HepG2 (cell line): ENCODE results near the gene YWHAQ. TPM values are rescaled to one million over a fixed set of nuclear protein-coding genes. Genes with fewer than 3 reads are reported as not detected.

ENCODE experiments used
- ARID5B ChIP-seq: IDR thresholded peaks from 2 replicates; pipeline ENCODE4 v1.4.0; 2020; ENCODE audit warnings: mild to moderate bottlenecking, missing genetic modification reagents
- CEBPB ChIP-seq: IDR thresholded peaks from 2 replicates; pipeline ENCODE4 v1.6.1; 2011; ENCODE audit warnings: low read depth, low read length, improper control_type of control experiment, borderline replicate concordance
- CREB3 ChIP-seq: sonication (generic); formaldehyde crosslinking; IDR thresholded peaks from 2 replicates; pipeline ENCODE4 v1.5.0; 2020; ENCODE audit warnings: missing genetic modification reagents
- DPF2 ChIP-seq: sonication (generic); formaldehyde crosslinking; IDR thresholded peaks from 2 replicates; pipeline ENCODE4 v1.4.0; 2020; ENCODE audit warnings: mild to moderate bottlenecking, low read depth, missing genetic modification reagents, borderline replicate concordance
- FOSL2 ChIP-seq: sonication (generic); formaldehyde crosslinking; IDR thresholded peaks from 2 replicates; pipeline ENCODE4 v1.4.0; 2020; ENCODE audit warnings: missing genetic modification reagents
- KIAA2018 ChIP-seq: sonication (generic); formaldehyde crosslinking; IDR thresholded peaks from 2 replicates; pipeline ENCODE4 v1.5.0; 2020; ENCODE audit warnings: mild to moderate bottlenecking, missing genetic modification reagents, borderline replicate concordance
- PAX8 ChIP-seq: sonication (generic); formaldehyde crosslinking; IDR thresholded peaks from 2 replicates; pipeline ENCODE4 v1.8.0; 2022; ENCODE audit warnings: mild to moderate bottlenecking, missing genetic modification reagents, borderline replicate concordance
- SP4 ChIP-seq: sonication (generic); formaldehyde crosslinking; IDR thresholded peaks from 2 replicates; pipeline ENCODE4 v1.8.1; 2023; ENCODE audit warnings: mild to moderate bottlenecking, missing genetic modification reagents
- TAF1 ChIP-seq: sonication (generic); formaldehyde crosslinking; IDR thresholded peaks from 2 replicates; pipeline ENCODE4 v1.4.0; 2020; ENCODE audit warnings: missing genetic modification reagents
- TRAFD1 ChIP-seq: sonication (generic); formaldehyde crosslinking; IDR thresholded peaks from 2 replicates; pipeline ENCODE4 v1.5.1; 2020; ENCODE audit warnings: missing genetic modification reagents, mild to moderate bottlenecking, borderline replicate concordance
- ZIK1 ChIP-seq: sonication (generic); formaldehyde crosslinking; IDR thresholded peaks from 2 replicates; pipeline ENCODE4 v1.5.0; 2020; ENCODE audit warnings: mild to moderate bottlenecking, low read depth, missing genetic modification reagents, borderline replicate concordance
- ZNF3 ChIP-seq: IDR thresholded peaks from 2 replicates; pipeline ENCODE4 v1.7.0; 2017; ENCODE audit warnings: inconsistent platforms
- ZSCAN22 ChIP-seq: sonication (generic); formaldehyde crosslinking; IDR thresholded peaks from 2 replicates; pipeline ENCODE4 v1.4.0; 2020; ENCODE audit warnings: mild to moderate bottlenecking, missing genetic modification reagents
- polyA plus RNA-seq, 8 experiments: library from polyadenylated mRNA; depleted of rRNA in 3 of 8; stranded (reverse) in 7 of 8; unstranded in 1 of 8; fragments of >200 nt; fragmentation: Illumina TruSeq in 4 of 8; extraction: Trizol in 4 of 8; gene quantifications; 2 replicates each; pipeline versions ENCODE4 v1.2.1 to v1.2.3, GENCODE V29; 2011 to 2016; ENCODE audit warnings: low read depth in 4 of 8, missing spikeins in 1 of 8, mixed read lengths in 1 of 8; ENCODE audit not compliant: insufficient read depth in 1 of 8
- total RNA-seq, 5 experiments: library from RNA; depleted of rRNA; stranded (reverse); fragments of >200 nt; fragmentation: Illumina TruSeq; extraction: Trizol; gene quantifications; 2 replicates each; pipeline ENCODE4 v1.2.3, GENCODE V29; 2016; ENCODE audit warnings: low read depth in 1 of 5

The YWHAQ gene
- total and polyA plus RNA-seq, 2 of the 13 experiments (the other 11 are each of a cell fraction or from before 2014, with no cell fraction given): 160 to 304 TPM

GRCh38 chr2:9555297-9556120, 75.3 kb downstream of the YWHAQ start, which contains the start of gene ADAM17 (continued):
- peak; percentile 95 for TF ChIP-seq TAF1 (CRISPR knock-in tag)
- TF ChIP-seq DPF2: no peak
- peak; percentile 88 for TF ChIP-seq PAX8
- peak; percentile 97 for TF ChIP-seq CREB3 (CRISPR knock-in tag)
- TF ChIP-seq ZIK1 (CRISPR knock-in tag): peak; percentile 95; the same call in 1 of the 2 replicates
- TF ChIP-seq ZSCAN22 (CRISPR knock-in tag): 0 out of 2 replicates have a peak, but pooled peaks have one; percentile 34
- peak; percentile 84 for TF ChIP-seq SP4 (CRISPR knock-in tag)
- TF ChIP-seq TRAFD1: no peak
- TF ChIP-seq ARID5B (CRISPR knock-in tag): peak; percentile 45
- peak; percentile 40; the same call in 1 of the 2 replicates for TF ChIP-seq FOSL2 (CRISPR knock-in tag)
- 0 out of 2 replicates have a peak, but pooled peaks have one; percentile 18 for TF ChIP-seq ZNF3 (CRISPR knock-in tag)
- no peak; the same call in 1 of the 2 replicates for TF ChIP-seq KIAA2018 (CRISPR knock-in tag)
- no peak for TF ChIP-seq CEBPB
